Endothelial cell (in vitro differentiated cells): ENCODE measurements around the gene ENGASE. TPM values are rescaled to one million over a fixed set of nuclear protein-coding genes. Genes with fewer than 3 reads are reported as not detected.

Experiments used
- DNase-seq: peaks from one replicate; pipeline ENCODE4 v3.0.0; 2021; ENCODE audit warnings: low spot score
- H3K27ac Mint-ChIP-seq: one replicate; pipeline ENCODE4 v1.8.0; 2021; ENCODE audit warnings: mixed read lengths, inconsistent platforms; ENCODE audit not compliant: unreplicated experiment
- H3K27me3 Mint-ChIP-seq: one replicate; pipeline ENCODE4 v1.8.0; 2021; ENCODE audit warnings: mild to moderate bottlenecking, moderate library complexity, mixed read lengths, inconsistent platforms; ENCODE audit not compliant: unreplicated experiment
- H3K36me3 Mint-ChIP-seq: one replicate; pipeline ENCODE4 v1.8.0; 2021; ENCODE audit warnings: mild to moderate bottlenecking, low read depth, mixed read lengths, inconsistent platforms; ENCODE audit not compliant: unreplicated experiment
- H3K4me1 Mint-ChIP-seq: one replicate; pipeline ENCODE4 v1.8.0; 2021; ENCODE audit warnings: mild to moderate bottlenecking, mixed read lengths, inconsistent platforms; ENCODE audit not compliant: unreplicated experiment
- H3K4me3 Mint-ChIP-seq: one replicate; pipeline ENCODE4 v1.8.0; 2021; ENCODE audit warnings: mild to moderate bottlenecking, mixed read lengths, inconsistent platforms; ENCODE audit not compliant: unreplicated experiment
- H3K9me3 Mint-ChIP-seq: one replicate; pipeline ENCODE4 v1.8.0; 2021; ENCODE audit warnings: mixed read lengths, inconsistent platforms; ENCODE audit not compliant: unreplicated experiment
- CTCF ChIP-seq: fragments of 200-600 bp; sonication (generic); IDR thresholded peaks from one replicate; pipeline ENCODE4 v1.5.0; 2021; ENCODE audit warnings: antibody characterized with exemption; ENCODE audit not compliant: unreplicated experiment
- total RNA-seq: library from RNA; stranded (reverse); fragmentation: NEBNext Ultra II Directional; extraction: Animal tissue kit (Norgen Biotek cat#: 25700); gene quantifications from one replicate; pipeline ENCODE4 v1.2.1, GENCODE V29; 2021; ENCODE audit not compliant: unreplicated experiment

ENGASE gene
- total RNA-seq, 1 donor from 2014 or later = 31.6 TPM

GRCh38 chr17:79039886-79040285, 34.7 kb upstream of the ENGASE start:
- TF ChIP-seq CTCF = no peak
- no peak for DNase-seq
- H3K4me1 Mint-ChIP-seq = peaks cover 4% of the 10 kb centered on the region
- no peak overlapping the region for H3K4me3 Mint-ChIP-seq
- no peaks in the 10 kb centered on the region for H3K9me3 Mint-ChIP-seq
- peaks cover 6% of the 10 kb centered on the region for H3K27me3 Mint-ChIP-seq
- peaks cover 7% of the 10 kb centered on the region for H3K36me3 Mint-ChIP-seq
- no peak overlapping the region for H3K27ac Mint-ChIP-seq

- no peak for DNase-seq
- Mint-ChIP-seq H3K4me1 (peaks cover 4% of the 10 kb centered on the region), H3K27ac (no peak overlapping the region), H3K27me3 (peaks cover 13% of the 10 kb centered on the region), H3K36me3 (peaks cover 7% of the 10 kb centered on the region), H3K9me3 (no peaks in the 10 kb centered on the region), H3K4me3 (no peak overlapping the region)
- no peak for TF ChIP-seq CTCF
Observed at GRCh38 chr17:79041041-79041570, 33.5 kb upstream of the ENGASE start.

- no peak for TF ChIP-seq CTCF
- peaks cover 7% of the 10 kb centered on the region for H3K36me3 Mint-ChIP-seq
- no peak overlapping the region for H3K4me3 Mint-ChIP-seq
Observed at GRCh38 chr17:79041723-79042420, 32.8 kb upstream of the ENGASE start.

GRCh38 chr17:79042421-79043190, 32.0 kb upstream of the ENGASE start:
- peaks cover 4% of the 10 kb centered on the region for H3K4me1 Mint-ChIP-seq
- H3K27ac Mint-ChIP-seq = peak overlapping the region; percentile 2
- peaks cover 7% of the 10 kb centered on the region for H3K36me3 Mint-ChIP-seq
- peak; percentile 72 for DNase-seq
- peaks cover 15% of the 10 kb centered on the region for H3K27me3 Mint-ChIP-seq
- H3K4me3 Mint-ChIP-seq = peak overlapping the region; percentile 37
- H3K9me3 Mint-ChIP-seq = no peaks in the 10 kb centered on the region
- TF ChIP-seq CTCF = peak; percentile 94

More at GRCh38 chr17:79041723-79042420, 32.8 kb upstream of the ENGASE start:
- Mint-ChIP-seq H3K27me3 (peaks cover 15% of the 10 kb centered on the region), H3K27ac (no peak overlapping the region), H3K4me1 (peaks cover 4% of the 10 kb centered on the region), H3K9me3 (no peaks in the 10 kb centered on the region)
- no peak for DNase-seq
